HEK293 (cell line): ENCODE results near the gene SEMA3F.

Experiments used
- CTCF ChIA-PET: fragments of 350-600 bp; formaldehyde crosslinking; extraction: SDS; loops from one replicate; lab custom pipeline; 2021; ENCODE audit warnings: antibody characterized with exemption; lab: Yijun Ruan, JAX
- POLR2A ChIA-PET: fragments of 300-600 bp; formaldehyde crosslinking; extraction: SDS; loops from one replicate; lab custom pipeline; 2020; ENCODE audit warnings: antibody characterized with exemption, inconsistent platforms; lab: Yijun Ruan, JAX
- H3K27ac ChIP-seq: fragments of 200-500 bp; sonication (Bioruptor generic); 2 replicates; pipeline ENCODE4 v1.5.1; 2014; ENCODE audit warnings: low read depth, low read length, control low read depth, inconsistent platforms; ENCODE audit errors: extremely low read depth
- H3K36me3 ChIP-seq, 2 experiments: fragments of 200-500 bp in 1 of 2; sonication (Bioruptor generic) in 1 of 2; 1 replicate in 1 of 2; 2 replicates in 1 of 2; pipeline ENCODE4 v1.5.1; 2014 to 2017; ENCODE audit warnings: inconsistent platforms in 2 of 2, low read length in 2 of 2; ENCODE audit not compliant: control insufficient read depth in 2 of 2, insufficient read depth in 1 of 2
- H3K4me1 ChIP-seq: fragments of 200-500 bp; sonication (Bioruptor generic); 2 replicates; pipeline ENCODE4 v1.5.1; 2014; ENCODE audit warnings: mild to moderate bottlenecking, low read length, inconsistent platforms; ENCODE audit not compliant: control insufficient read depth, insufficient read depth
- H3K4me3 ChIP-seq: 2 replicates; pipeline ENCODE4 v1.5.1; 2011; ENCODE audit warnings: low read depth, mild to moderate bottlenecking, control low read depth, low read length, moderate library complexity
- H3K9me3 ChIP-seq: fragments of 200-500 bp; sonication (Bioruptor generic); 2 replicates; pipeline ENCODE4 v1.5.1; 2014; ENCODE audit warnings: low read depth, low read length, inconsistent platforms; ENCODE audit not compliant: control insufficient read depth, insufficient read depth
- BCL11A ChIP-seq: fragments of 450-650 bp; formaldehyde crosslinking; IDR thresholded peaks from 2 replicates; pipeline ENCODE4 v1.5.1; 2016; ENCODE audit warnings: low read depth, missing biosample characterization, missing genetic modification characterization
- GLI4 ChIP-seq: fragments of 450-650 bp; formaldehyde crosslinking; IDR thresholded peaks from 2 replicates; pipeline ENCODE4 v1.5.1; 2016; ENCODE audit warnings: missing biosample characterization, missing genetic modification characterization
- PRDM6 ChIP-seq: fragments of 450-650 bp; formaldehyde crosslinking; IDR thresholded peaks from 2 replicates; pipeline ENCODE4 v1.5.1; 2017; ENCODE audit warnings: missing biosample characterization, missing genetic modification characterization
- TSHZ1 ChIP-seq: fragments of 450-650 bp; formaldehyde crosslinking; IDR thresholded peaks from 2 replicates; pipeline ENCODE4 v1.5.1; 2016; ENCODE audit warnings: missing biosample characterization, missing genetic modification characterization, borderline replicate concordance
- WT1 ChIP-seq: fragments of 450-650 bp; formaldehyde crosslinking; IDR thresholded peaks from 2 replicates; pipeline ENCODE4 v1.5.1; 2016; ENCODE audit warnings: missing biosample characterization, missing genetic modification characterization
- YY2 ChIP-seq: fragments of 450-650 bp; formaldehyde crosslinking; IDR thresholded peaks from 2 replicates; pipeline ENCODE4 v1.5.1; 2016; ENCODE audit warnings: missing biosample characterization, missing genetic modification characterization
- ZBTB11 ChIP-seq: fragments of 450-650 bp; formaldehyde crosslinking; conservative IDR thresholded peaks from 2 replicates; pipeline ENCODE4 v1.5.1; 2016; ENCODE audit warnings: low read depth, missing biosample characterization, missing genetic modification characterization
- ZBTB6 ChIP-seq: fragments of 450-650 bp; formaldehyde crosslinking; IDR thresholded peaks from 2 replicates; pipeline ENCODE4 v1.5.1; 2017; ENCODE audit warnings: missing biosample characterization, missing genetic modification characterization
- ZNF18 ChIP-seq: fragments of 450-650 bp; formaldehyde crosslinking; IDR thresholded peaks from 2 replicates; pipeline ENCODE4 v1.5.1; 2016; ENCODE audit warnings: missing biosample characterization, missing genetic modification characterization
- ZNF280C ChIP-seq: fragments of 450-650 bp; formaldehyde crosslinking; IDR thresholded peaks from 2 replicates; pipeline ENCODE4 v1.5.1; 2016; ENCODE audit warnings: missing biosample characterization, missing genetic modification characterization
- ZNF302 ChIP-seq: fragments of 450-650 bp; formaldehyde crosslinking; IDR thresholded peaks from 2 replicates; pipeline ENCODE4 v1.5.1; 2016; ENCODE audit warnings: missing biosample characterization, missing genetic modification characterization, low read depth
- ZNF510 ChIP-seq: fragments of 450-650 bp; formaldehyde crosslinking; IDR thresholded peaks from 2 replicates; pipeline ENCODE4 v1.5.1; 2018; ENCODE audit warnings: mild to moderate bottlenecking, missing genetic modification characterization, missing biosample characterization; ENCODE audit not compliant: insufficient replicate concordance
- ZNF549 ChIP-seq: fragments of 450-650 bp; IDR thresholded peaks from 2 replicates; pipeline ENCODE4 v1.5.1; 2018; ENCODE audit warnings: missing biosample characterization, missing genetic modification characterization, mild to moderate bottlenecking, inconsistent platforms, moderate library complexity
- ZNF555 ChIP-seq: fragments of 450-650 bp; formaldehyde crosslinking; conservative IDR thresholded peaks from 2 replicates; pipeline ENCODE4 v1.5.1; 2017; ENCODE audit warnings: missing biosample characterization, mild to moderate bottlenecking, missing genetic modification characterization, inconsistent platforms
- ZNF585B ChIP-seq: fragments of 450-650 bp; formaldehyde crosslinking; IDR thresholded peaks from 2 replicates; pipeline ENCODE4 v1.5.1; 2016; ENCODE audit warnings: missing biosample characterization, missing genetic modification characterization
- ZNF639 ChIP-seq: fragments of 450-650 bp; formaldehyde crosslinking; IDR thresholded peaks from 2 replicates; pipeline ENCODE4 v1.5.1; 2016; ENCODE audit warnings: missing biosample characterization, missing genetic modification characterization
- ZNF660 ChIP-seq: fragments of 450-650 bp; IDR thresholded peaks from 2 replicates; pipeline ENCODE4 v1.5.1; 2018; ENCODE audit warnings: missing biosample characterization, mild to moderate bottlenecking, missing genetic modification characterization
- ZNF776 ChIP-seq: fragments of 450-650 bp; formaldehyde crosslinking; IDR thresholded peaks from 2 replicates; pipeline ENCODE4 v1.5.0; 2017; ENCODE audit warnings: missing biosample characterization, missing genetic modification characterization, borderline replicate concordance
- ZNF837 ChIP-seq: fragments of 450-650 bp; formaldehyde crosslinking; IDR thresholded peaks from 2 replicates; pipeline ENCODE4 v1.5.1; 2016; ENCODE audit warnings: missing biosample characterization, missing genetic modification characterization
- ZSCAN16 ChIP-seq: fragments of 450-650 bp; formaldehyde crosslinking; IDR thresholded peaks from 2 replicates; pipeline ENCODE4 v1.5.1; 2016; ENCODE audit warnings: missing biosample characterization, missing genetic modification characterization

The SEMA3F gene

GRCh38 chr3:50170689-50171088 is 15.6 kb downstream of the SEMA3F start:
- Histone ChIP-seq H3K27ac (no peak overlapping the region), H3K4me3 (no peak overlapping the region), H3K36me3 (peaks cover 0 to 25% of the 10 kb centered on the region in 2 experiments; a peak in 1 of 3 replicates), H3K4me1 (peaks cover 10% of the 10 kb centered on the region), H3K9me3 (no peaks in the 10 kb centered on the region)
- ChIA-PET POLR2A (no interaction called here), CTCF (no interaction called here)
- no peak for TF ChIP-seq BCL11A
- TF ChIP-seq ZSCAN16 (tag by site-specific recombination), result no peak
- no peak for TF ChIP-seq ZNF549 (tag by site-specific recombination)
- no peak for TF ChIP-seq PRDM6
- no peak for TF ChIP-seq ZNF776 (tag by site-specific recombination)
- no peak for TF ChIP-seq GLI4
- no peak for TF ChIP-seq ZNF639 (tag by site-specific recombination)
- no peak for TF ChIP-seq YY2 (tag by site-specific recombination)
- no peak for TF ChIP-seq ZNF18
- no peak for TF ChIP-seq ZNF660 (tag by site-specific recombination)
- TF ChIP-seq ZNF555 (tag by site-specific recombination), result no peak
- TF ChIP-seq ZNF510 (tag by site-specific recombination), result no peak
- no peak for TF ChIP-seq ZNF280C (tag by site-specific recombination)
- no peak for TF ChIP-seq ZBTB11 (tag by site-specific recombination)
- TF ChIP-seq ZNF585B, result no peak
- TF ChIP-seq ZNF302 (tag by site-specific recombination), result no peak
- TF ChIP-seq ZNF837 (tag by site-specific recombination), result no peak
- TF ChIP-seq TSHZ1 (tag by site-specific recombination), result no peak
- no peak for TF ChIP-seq ZBTB6
- no peak for TF ChIP-seq WT1 (tag by site-specific recombination)
